ENCODE results near the gene COL9A2. TPM values are rescaled to one million over a fixed set of nuclear protein-coding genes. Genes with fewer than 3 reads are reported as not detected.

Gene COL9A2
- total RNA-seq, 1 experiment from 2014 or later = 5.2 TPM

DNA sequence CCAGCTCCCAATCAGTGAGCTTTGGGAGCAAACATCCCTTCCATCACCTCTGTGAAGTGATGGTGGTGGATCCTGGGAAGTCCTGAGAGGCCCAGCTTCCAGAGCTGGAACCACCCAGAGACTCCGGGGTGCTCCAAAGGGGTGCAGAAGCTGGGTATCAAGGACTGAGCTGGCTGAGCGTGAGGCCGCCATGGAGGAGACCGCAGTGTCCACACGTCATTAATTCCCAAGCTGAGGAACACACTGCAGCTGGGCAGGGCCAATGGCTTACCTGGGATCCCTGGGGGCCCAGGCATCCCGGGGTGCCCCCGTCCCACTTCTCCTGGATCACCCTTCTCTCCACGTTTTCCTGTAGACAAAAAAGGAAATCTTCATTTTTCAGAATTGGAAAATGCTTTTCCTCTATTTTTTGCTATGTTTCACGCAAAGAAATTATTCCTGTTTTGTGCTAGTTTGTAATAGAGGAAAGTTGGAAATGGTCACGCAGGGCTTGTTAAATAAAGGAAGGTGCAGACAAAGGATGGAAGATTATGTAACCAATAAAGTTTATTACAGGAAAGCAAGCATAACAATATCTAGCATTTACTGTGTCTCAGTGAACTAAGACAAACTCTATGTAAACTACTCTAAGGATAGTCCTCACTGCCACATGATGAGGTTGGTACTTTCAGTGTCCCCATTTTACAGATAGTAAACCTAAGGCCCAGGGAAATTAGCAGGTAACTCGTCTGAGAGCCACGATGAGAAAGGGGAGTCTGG lies 15.4 kb downstream of the COL9A2 start:
- Histone ChIP-seq H3K4me1 (no peaks in the 10 kb centered on the region), H3K4me3 (no peak overlapping the region), H3K36me3 (no peaks in the 10 kb centered on the region), H3K27me3 (no peaks in the 10 kb centered on the region), H3K27ac (no peak overlapping the region), H3K9me3 (replicated peaks) (no peaks in the 10 kb centered on the region)
- no peak for DNase-seq

DNA sequence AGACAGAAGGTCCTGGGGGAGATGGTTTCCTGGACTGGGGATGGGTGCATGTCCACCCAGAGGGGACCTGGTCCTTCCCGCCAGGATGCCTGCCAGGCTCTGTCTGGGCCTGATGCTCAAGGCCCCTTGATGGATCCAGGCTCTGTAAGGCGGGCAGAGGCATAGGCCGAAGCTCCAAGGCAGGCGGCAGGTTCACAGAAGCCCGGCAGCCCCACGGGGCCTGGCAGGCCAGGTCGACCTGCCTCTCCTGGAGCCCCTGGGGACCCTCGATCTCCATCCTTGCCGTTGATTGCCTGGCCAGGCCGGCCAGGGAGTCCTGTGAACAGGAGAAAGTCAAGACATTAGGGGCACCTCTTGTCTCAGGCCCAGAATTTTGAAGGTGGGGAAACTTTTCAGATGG lies 16.0 kb downstream of the COL9A2 start:
- H3K9me3 ChIP-seq (replicated peaks) = no peaks in the 10 kb centered on the region
- H3K27me3 ChIP-seq = no peaks in the 10 kb centered on the region
- no peak for DNase-seq
- H3K4me1 ChIP-seq = no peaks in the 10 kb centered on the region
- H3K27ac ChIP-seq = no peak overlapping the region
- H3K36me3 ChIP-seq = no peaks in the 10 kb centered on the region
- no peak overlapping the region for H3K4me3 ChIP-seq

DNA sequence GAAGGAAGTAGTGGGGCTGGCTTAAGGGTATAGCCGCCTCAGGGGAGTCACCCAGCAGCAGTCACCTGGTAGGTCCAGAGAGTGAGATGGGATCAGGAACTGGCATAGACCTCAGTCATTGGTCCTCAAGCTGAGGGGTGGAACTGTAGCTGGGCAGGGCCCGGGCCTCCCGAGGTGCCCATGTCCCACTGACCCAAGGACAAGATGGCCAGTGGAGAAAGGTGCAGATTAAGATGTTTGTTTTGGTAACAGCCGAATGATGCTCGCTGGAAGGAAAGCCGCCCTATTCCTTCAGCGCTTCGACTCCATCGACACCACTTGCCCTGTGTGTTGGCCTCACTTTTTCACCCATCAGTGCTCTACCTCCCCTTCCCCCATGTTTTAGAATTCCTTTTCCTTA lies 16.4 kb downstream of the COL9A2 start:
- Histone ChIP-seq H3K27ac (no peak overlapping the region), H3K9me3 (replicated peaks) (no peaks in the 10 kb centered on the region), H3K36me3 (no peaks in the 10 kb centered on the region), H3K4me3 (no peak overlapping the region), H3K4me1 (no peaks in the 10 kb centered on the region), H3K27me3 (no peaks in the 10 kb centered on the region)
- DNase-seq = no peak

DNA sequence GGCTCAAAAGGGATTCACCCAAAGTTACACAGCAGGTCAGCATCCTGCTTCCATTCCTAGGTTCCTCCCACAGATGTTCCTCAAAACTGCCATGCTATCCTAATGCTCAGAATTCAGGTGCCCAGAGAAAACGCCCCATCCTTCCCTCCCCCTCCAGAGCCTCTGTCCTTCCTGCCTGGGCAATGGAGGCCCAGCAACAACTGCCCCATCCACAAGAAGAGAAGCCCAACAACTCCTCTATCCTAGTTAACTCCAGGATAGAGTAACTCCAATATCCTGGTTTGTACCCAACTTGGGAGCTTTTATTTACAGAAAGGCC lies 16.9 kb downstream of the COL9A2 start:
- H3K4me1 ChIP-seq = no peaks in the 10 kb centered on the region
- DNase-seq = no peak
- no peaks in the 10 kb centered on the region for H3K27me3 ChIP-seq
- no peak overlapping the region for H3K4me3 ChIP-seq
- H3K27ac ChIP-seq = no peak overlapping the region
- no peaks in the 10 kb centered on the region for H3K9me3 ChIP-seq (replicated peaks)
- H3K36me3 ChIP-seq = no peaks in the 10 kb centered on the region

DNA sequence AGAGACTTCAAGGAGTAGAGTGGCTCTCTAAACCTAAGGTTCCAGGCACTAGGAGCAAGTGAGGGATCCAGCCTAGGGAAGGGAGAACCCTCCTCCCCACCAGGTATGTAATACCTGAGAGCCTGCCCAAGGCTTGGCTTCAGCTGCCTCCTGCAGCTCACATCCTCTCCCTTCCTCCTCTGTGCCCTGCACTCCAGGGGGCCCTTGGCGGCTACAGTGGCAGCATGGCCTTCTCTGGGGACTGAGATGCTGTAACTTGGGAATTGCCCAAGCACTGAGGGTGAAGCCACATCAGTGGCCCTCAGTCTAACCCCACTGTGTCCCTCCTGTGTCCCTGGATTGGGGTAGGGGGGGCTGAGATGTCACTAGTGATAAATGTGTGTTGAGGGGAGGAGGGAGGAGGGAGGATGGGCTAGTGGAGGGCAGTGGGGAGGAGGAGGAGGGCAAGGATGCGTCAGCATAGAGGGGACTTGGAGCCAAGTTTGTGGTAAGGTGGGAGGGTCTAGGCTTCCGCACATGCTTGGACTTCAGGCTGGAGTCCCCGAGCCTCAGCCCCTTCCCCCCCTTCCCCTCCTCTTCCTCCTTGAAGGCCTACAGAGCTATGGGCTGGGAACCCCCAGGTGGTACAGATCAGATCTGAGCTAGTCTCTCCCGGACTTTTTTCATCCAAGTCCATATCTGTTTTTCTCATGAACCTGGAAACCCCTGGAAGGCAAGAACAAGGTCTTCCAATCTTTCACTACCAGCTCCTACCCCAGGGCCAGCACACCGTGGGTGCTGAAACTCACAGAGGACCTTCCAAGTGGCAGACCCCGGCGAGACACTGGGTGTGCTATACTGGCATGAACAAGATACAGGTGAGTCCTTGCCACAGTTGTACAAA lies 17.5 kb downstream of the COL9A2 start:
- no peak for DNase-seq
- Histone ChIP-seq H3K4me1 (no peaks in the 10 kb centered on the region), H3K27me3 (no peaks in the 10 kb centered on the region), H3K27ac (no peak overlapping the region), H3K4me3 (no peak overlapping the region), H3K9me3 (replicated peaks) (no peaks in the 10 kb centered on the region), H3K36me3 (peaks cover 2% of the 10 kb centered on the region; the same call in 1 of the 2 replicates)

DNA sequence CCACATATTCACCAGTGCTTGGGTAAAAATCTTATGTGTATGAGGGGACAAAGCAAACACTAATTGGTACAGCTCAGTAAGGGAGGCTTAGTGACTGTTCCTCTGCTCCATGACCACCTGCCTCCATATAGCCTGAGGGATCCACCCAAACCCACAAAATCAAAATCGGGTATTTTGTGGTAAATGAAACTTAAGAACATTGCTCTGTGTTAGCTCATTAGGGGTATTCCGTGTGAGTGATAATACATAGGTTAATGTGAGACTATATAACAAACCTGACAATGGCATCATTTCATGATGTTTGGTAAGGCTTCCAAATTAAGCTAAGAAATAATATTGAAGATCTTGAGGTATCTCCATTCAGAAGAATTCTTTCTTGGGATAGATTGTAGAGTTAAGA lies 25.8 kb downstream of the COL9A2 start:
- Histone ChIP-seq H3K36me3 (peaks cover 72% of the 10 kb centered on the region), H3K9me3 (replicated peaks) (no peaks in the 10 kb centered on the region), H3K27ac (no peak overlapping the region), H3K4me3 (no peak overlapping the region), H3K27me3 (no peaks in the 10 kb centered on the region), H3K4me1 (no peaks in the 10 kb centered on the region)
- peak in 1 of 2 experiments; percentile 30 for DNase-seq

DNA sequence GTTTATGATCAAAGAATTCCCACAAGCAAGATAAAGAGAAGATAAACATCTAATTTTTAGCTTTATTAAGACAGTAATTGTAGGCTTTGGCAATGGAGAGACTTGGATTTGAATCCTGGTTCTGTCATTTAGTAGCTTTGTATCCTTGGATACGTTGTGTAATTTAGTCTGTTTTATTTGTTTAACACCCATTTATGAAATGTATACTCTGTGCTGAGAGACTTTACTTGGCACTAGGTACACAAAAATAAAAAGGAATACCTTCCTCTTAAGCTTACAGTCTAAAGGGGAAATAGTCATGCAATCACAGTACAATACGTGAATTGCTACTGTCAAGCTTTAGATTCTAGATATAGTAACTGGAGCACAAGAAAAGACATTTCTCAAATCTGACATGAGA lies 35.2 kb downstream of the COL9A2 start:
- no peak overlapping the region for H3K4me3 ChIP-seq
- H3K27me3 ChIP-seq = no peaks in the 10 kb centered on the region
- no peak overlapping the region for H3K27ac ChIP-seq
- no peak for DNase-seq
- H3K9me3 ChIP-seq (replicated peaks) = no peaks in the 10 kb centered on the region
- H3K4me1 ChIP-seq = no peaks in the 10 kb centered on the region
- peaks cover 48% of the 10 kb centered on the region for H3K36me3 ChIP-seq

DNA sequence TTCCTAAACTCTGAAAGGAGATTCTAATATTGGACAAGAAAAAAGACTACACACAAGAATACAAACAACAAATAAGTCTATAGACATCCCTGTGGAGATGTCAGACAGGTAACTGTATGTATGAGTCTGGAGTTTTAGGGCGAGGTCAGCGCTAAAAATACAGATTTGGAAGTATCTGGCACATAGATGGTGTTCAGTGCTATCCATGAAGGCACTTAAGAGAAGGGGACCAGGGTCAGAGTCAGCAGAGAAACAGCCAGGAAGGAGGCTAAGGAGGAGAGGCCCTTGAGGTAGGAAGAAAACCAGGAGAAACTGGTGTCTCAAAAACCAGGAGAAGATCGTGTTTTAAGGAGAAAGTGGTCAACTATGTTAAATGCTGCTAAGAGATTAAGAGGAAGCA lies 41.0 kb downstream of the COL9A2 start:
- Histone ChIP-seq H3K27me3 (no peaks in the 10 kb centered on the region), H3K36me3 (peaks cover 67% of the 10 kb centered on the region), H3K4me1 (no peaks in the 10 kb centered on the region), H3K9me3 (replicated peaks) (no peaks in the 10 kb centered on the region), H3K27ac (no peak overlapping the region), H3K4me3 (no peak overlapping the region)
- no peak for DNase-seq

DNA sequence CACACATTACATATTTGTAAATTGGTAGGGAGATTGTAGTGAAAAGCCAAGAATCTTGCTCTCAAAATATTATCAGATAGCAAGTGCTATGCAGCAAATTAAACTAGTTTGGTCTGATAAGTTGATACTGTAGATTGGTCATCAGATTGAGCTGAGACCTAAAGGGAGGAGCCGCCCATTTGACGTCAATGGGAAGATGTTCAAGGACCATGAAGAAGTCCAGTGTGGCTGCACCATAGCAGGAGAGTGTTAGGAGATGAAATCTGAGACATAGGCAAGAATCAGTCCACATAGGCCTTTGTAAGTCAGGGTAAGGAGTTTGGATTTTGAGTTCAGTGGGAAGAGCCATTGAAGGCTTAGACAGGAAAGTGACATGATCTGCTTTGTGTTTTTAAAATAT lies 42.8 kb downstream of the COL9A2 start:
- Histone ChIP-seq H3K9me3 (replicated peaks) (no peaks in the 10 kb centered on the region), H3K27ac (no peak overlapping the region), H3K4me3 (no peak overlapping the region), H3K27me3 (no peaks in the 10 kb centered on the region), H3K36me3 (peaks cover 71% of the 10 kb centered on the region), H3K4me1 (no peaks in the 10 kb centered on the region)
- no peak for DNase-seq

DNA sequence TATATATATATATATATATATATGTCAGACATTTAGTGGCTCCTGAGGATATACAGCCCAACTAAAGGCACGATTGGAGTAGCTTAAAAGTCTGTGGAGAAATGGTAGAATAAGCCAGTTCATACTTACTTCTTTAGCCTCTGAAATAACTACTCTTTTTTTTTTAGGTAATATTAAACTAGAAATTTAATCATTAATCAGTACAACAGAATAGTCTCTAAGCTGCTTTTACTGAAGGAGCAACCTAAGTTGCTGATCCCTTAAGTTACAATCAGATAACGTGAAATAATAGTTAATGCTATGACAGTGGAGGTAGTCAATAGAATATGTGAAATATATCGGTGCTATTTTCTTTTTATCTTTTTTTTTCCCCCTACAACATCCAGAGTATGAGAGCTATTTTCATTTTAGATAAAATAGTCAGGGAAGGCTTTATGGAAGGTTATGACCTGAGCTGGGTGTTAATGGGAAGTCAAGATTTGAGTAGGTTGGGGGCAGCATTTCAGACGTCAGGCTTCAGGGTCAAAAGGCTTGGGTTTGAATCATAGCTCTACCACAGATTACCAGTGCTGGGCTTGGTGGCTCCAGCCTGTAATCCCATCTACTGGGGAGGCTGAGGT lies 43.4 kb downstream of the COL9A2 start:
- Histone ChIP-seq H3K4me1 (no peaks in the 10 kb centered on the region), H3K27me3 (no peaks in the 10 kb centered on the region), H3K4me3 (no peak overlapping the region), H3K36me3 (peaks cover 74% of the 10 kb centered on the region), H3K9me3 (replicated peaks) (no peaks in the 10 kb centered on the region), H3K27ac (no peak overlapping the region)
- DNase-seq = no peak

DNA sequence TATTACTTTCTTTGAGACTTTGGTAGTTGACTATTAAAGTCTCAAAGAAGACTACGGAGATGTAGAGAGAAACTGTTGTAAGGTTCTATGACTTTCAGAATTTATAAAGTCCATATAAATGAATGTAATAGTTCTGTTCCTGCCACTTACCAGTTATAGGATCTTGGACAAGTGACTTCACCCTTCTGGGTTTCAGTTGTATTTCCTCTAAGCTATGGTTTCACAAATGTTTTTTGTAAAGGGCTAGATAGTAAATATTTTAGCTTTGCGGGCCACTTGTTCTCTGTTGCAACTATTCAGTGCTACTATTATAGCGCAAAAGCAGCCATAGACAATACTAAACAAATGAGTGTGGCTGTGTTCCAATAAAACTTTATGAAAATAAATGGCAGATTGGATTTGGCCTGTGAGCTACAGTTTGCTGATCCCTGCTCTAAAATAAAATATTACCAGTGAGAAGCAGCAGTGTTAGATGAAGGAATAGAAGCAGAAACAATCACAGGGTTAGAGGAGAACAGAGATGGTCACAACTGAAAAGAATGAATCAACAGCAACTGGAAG lies 44.4 kb downstream of the COL9A2 start:
- Histone ChIP-seq H3K27me3 (no peaks in the 10 kb centered on the region), H3K36me3 (peaks cover 77% of the 10 kb centered on the region), H3K4me1 (no peaks in the 10 kb centered on the region), H3K4me3 (no peak overlapping the region), H3K27ac (no peak overlapping the region), H3K9me3 (replicated peaks) (no peaks in the 10 kb centered on the region)
- DNase-seq = no peak

DNA sequence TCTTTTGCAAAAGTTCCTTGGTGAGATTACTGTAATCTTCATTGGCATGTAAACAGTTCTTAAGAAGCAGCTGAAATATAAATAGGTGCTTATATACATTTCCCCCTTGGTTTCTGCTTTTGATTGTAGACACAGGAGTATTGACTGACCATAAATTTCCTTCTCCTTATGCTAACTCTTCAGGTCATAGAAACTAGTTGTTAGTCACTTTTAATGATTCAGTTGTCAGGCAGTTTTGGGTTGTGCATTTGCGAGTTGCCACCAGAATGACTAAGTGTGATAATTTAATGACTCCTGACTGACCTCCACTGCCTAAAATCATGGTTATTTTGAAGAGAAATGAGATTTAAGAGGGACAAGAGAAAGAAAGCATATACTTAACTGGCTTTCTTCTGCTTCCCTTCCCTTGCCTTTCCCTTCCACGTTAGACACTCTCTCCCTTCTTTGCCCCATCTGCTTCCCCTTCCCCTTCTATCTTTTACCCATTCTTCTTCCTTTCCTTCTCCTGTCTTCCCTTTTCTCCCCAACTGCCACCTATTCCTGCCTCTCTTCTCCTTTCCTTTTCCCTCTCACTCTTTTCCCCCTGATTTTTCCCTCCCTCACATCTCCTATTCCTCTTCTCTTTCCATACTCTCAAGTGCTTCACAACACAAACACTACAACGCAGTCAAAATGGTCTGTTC lies 46.8 kb downstream of the COL9A2 start:
- H3K36me3 ChIP-seq = peaks cover 67% of the 10 kb centered on the region
- no peak for DNase-seq
- no peak overlapping the region for H3K4me3 ChIP-seq
- no peaks in the 10 kb centered on the region for H3K27me3 ChIP-seq
- no peak overlapping the region for H3K27ac ChIP-seq
- no peaks in the 10 kb centered on the region for H3K4me1 ChIP-seq
- no peaks in the 10 kb centered on the region for H3K9me3 ChIP-seq (replicated peaks)

DNA sequence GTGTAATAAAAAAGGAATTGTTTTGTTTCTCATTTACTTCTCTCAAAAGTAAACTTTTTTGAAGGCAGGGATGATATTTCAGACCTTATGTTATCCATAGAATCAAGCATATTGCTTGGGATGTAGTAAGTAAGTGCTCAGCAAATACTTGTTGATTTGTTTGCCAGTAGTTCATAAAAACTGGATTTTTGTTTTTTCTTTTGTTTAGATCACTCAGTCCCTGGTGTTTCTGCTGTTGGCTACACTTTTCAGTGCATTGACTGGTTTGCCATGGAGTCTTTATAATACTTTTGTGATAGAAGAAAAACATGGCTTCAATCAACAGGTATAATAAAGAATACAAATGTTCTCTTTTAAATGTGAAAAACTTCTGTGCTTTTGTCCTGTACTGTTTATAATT lies 48.9 kb downstream of the COL9A2 start:
- peaks cover 68% of the 10 kb centered on the region for H3K36me3 ChIP-seq
- H3K27me3 ChIP-seq = no peaks in the 10 kb centered on the region
- H3K4me1 ChIP-seq = no peaks in the 10 kb centered on the region
- no peak overlapping the region for H3K27ac ChIP-seq
- no peak for DNase-seq
- no peak overlapping the region for H3K4me3 ChIP-seq
- H3K9me3 ChIP-seq (replicated peaks) = no peaks in the 10 kb centered on the region

DNA sequence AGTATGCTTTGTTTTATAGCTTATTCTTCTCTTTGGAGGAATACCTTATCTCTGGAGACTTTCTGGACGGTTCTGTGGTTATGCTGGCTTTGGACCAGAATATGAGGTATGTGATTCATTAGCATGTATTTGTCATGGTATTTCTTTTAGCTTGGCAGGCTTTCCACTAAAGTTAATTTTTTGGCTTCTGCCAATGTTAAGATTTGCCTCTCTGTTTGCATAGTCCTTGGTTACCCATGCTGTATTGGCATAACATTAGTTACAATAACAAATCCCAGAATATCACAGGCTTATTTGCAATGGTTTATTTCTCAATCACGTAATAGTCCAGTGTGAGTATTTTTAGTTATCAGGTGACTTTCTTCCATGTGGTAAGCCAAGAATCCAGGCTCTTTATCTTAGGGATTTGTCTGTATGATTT lies 49.3 kb downstream of the COL9A2 start:
- Histone ChIP-seq H3K9me3 (replicated peaks) (no peaks in the 10 kb centered on the region), H3K4me3 (no peak overlapping the region), H3K4me1 (no peaks in the 10 kb centered on the region), H3K27me3 (no peaks in the 10 kb centered on the region), H3K36me3 (peaks cover 69% of the 10 kb centered on the region), H3K27ac (no peak overlapping the region)
- no peak for DNase-seq
